Lung (tissue), 12 donors: ENCODE results near the gene GLCCI1. TPM values are rescaled to one million over a fixed set of nuclear protein-coding genes. Genes with fewer than 3 reads are reported as not detected.
A peak's percentile ranks its signal among the peaks of the same experiment; 100 is the strongest.

Source experiments
- ATAC-seq: fragments of 200-7000 bp; cut with Tn5 transposase; one replicate; pipeline ENCODE4 v1.9.1; 2020; ENCODE audit warnings: moderate number of reproducible peaks; ENCODE audit not compliant: insufficient read depth, low FRiP score
- DNase-seq, 3 donors: peaks; one replicate each; pipeline ENCODE4 v3.0.0-alpha.2; 2013 to 2017
- H3K27ac ChIP-seq, 2 donors: one replicate each; pipeline ENCODE4 v1.5.1; 2013; ENCODE audit warnings: mild to moderate bottlenecking in 2 of 2, moderate library complexity in 2 of 2, control low read depth in 1 of 2, inconsistent platforms in 1 of 2, low read depth in 1 of 2, low read length in 1 of 2
- H3K27me3 ChIP-seq, 3 donors: one replicate each; pipeline ENCODE4 v1.5.1; 2013; ENCODE audit warnings: low read length in 2 of 3; ENCODE audit not compliant: control insufficient read depth in 3 of 3, insufficient read depth in 3 of 3
- H3K36me3 ChIP-seq, 4 donors: one replicate each; pipeline ENCODE4 v1.5.1; 2013; ENCODE audit warnings: low read length in 4 of 4, mild to moderate bottlenecking in 1 of 4, moderate library complexity in 1 of 4; ENCODE audit not compliant: control insufficient read depth in 4 of 4, insufficient read depth in 4 of 4
- H3K4me1 ChIP-seq, 5 donors: one replicate each; pipeline ENCODE4 v1.5.1; 2013; ENCODE audit warnings: low read length in 5 of 5, mild to moderate bottlenecking in 2 of 5, moderate library complexity in 1 of 5; ENCODE audit not compliant: control insufficient read depth in 5 of 5, insufficient read depth in 5 of 5
- H3K4me3 ChIP-seq: one replicate; pipeline ENCODE4 v1.5.1; 2013; ENCODE audit warnings: mild to moderate bottlenecking, control low read depth, moderate library complexity
- H3K9ac ChIP-seq, 2 donors: one replicate each; pipeline ENCODE4 v1.5.1; 2013; ENCODE audit warnings: low read length in 2 of 2, control low read depth in 1 of 2; ENCODE audit not compliant: insufficient read depth in 1 of 2
- H3K9me3 ChIP-seq, 4 donors: one replicate each; pipeline ENCODE4 v1.5.1; 2013; ENCODE audit warnings: low read length in 3 of 4, mild to moderate bottlenecking in 1 of 4, moderate library complexity in 1 of 4; ENCODE audit not compliant: control insufficient read depth in 4 of 4, insufficient read depth in 3 of 4
- CTCF ChIP-seq: IDR thresholded peaks from 2 replicates; pipeline ENCODE4 v1.5.1; 2012; ENCODE audit warnings: mild to moderate bottlenecking; ENCODE audit errors: control extremely low read depth, extremely low read depth
- WGBS, 2 donors: extraction: QIAGEN DNeasy Blood & Tissue Kit; methylation state at CpG; one replicate each; pipeline ENCODE4 v1.1.7; 2013; 5-methylcytosine and 5-hydroxymethylcytosine counted together
- polyA plus RNA-seq, 2 donors: library from polyadenylated mRNA; stranded (reverse); fragments of 200-250 nt; gene quantifications; one replicate each; pipeline ENCODE4 v1.2.1, GENCODE V29; 2013
- total RNA-seq, 2 donors: library from RNA; depleted of rRNA in 1 of 2; stranded (reverse); fragments of >200 nt in 1 of 2; gene quantifications; one replicate each; pipeline ENCODE4 v1.2.1, GENCODE V29; 2014 to 2021
- donor health status: control.
- donor health status: control.
- donor health status: Bipolar disorder and iron deficiency.
- donor health status: healthy.
- donor health status: DM: yes; HTN: yes; CAD: no.

The GLCCI1 gene
- total and polyA plus RNA-seq, 4 donors, result 2.5 to 60.2 (median 21.0) TPM

GRCh38 chr7:7944619-7945282 lies 23.8 kb upstream of the GLCCI1 start:
- peaks cover 0 to 5% (median 0%) of the 10 kb centered on the region in 4 donors for H3K9me3 ChIP-seq
- no peak overlapping the region for H3K9ac ChIP-seq
- no peak overlapping the region for H3K4me3 ChIP-seq
- no peak for ATAC-seq
- 44 to 57% methylated on average over 7 of the region's 7 CpGs for WGBS, 2 donors
- H3K4me1 ChIP-seq, result peaks cover 0 to 8% (median 3%) of the 10 kb centered on the region in 5 donors
- peak in 2 of 3 donors; percentile 12 to 29 for DNase-seq
- TF ChIP-seq CTCF, result no peak
- no peaks in the 10 kb centered on the region for H3K36me3 ChIP-seq
- H3K27me3 ChIP-seq, result no peaks in the 10 kb centered on the region
- H3K27ac ChIP-seq, result peak overlapping the region in 1 of 2 donors; percentile 45

GRCh38 chr7:7946486-7946885 lies 22.1 kb upstream of the GLCCI1 start:
- H3K9ac ChIP-seq, result no peak overlapping the region
- no peak overlapping the region for H3K4me3 ChIP-seq
- TF ChIP-seq CTCF, result no peak
- H3K27ac ChIP-seq, result no peak overlapping the region
- WGBS, 2 donors, result 95 to 96% methylated on average over 3 of the region's 3 CpGs
- no peak for ATAC-seq
- H3K9me3 ChIP-seq, result peaks cover 0 to 5% (median 0%) of the 10 kb centered on the region in 4 donors
- no peaks in the 10 kb centered on the region for H3K36me3 ChIP-seq
- peaks cover 0 to 8% (median 3%) of the 10 kb centered on the region in 5 donors for H3K4me1 ChIP-seq
- no peaks in the 10 kb centered on the region for H3K27me3 ChIP-seq
- no peak for DNase-seq

GRCh38 chr7:7948232-7948631 lies 20.4 kb upstream of the GLCCI1 start:
- Histone ChIP-seq H3K9ac (no peak overlapping the region), H3K4me1 (peaks cover 0 to 8% (median 3%) of the 10 kb centered on the region in 5 donors), H3K36me3 (no peaks in the 10 kb centered on the region), H3K27me3 (no peaks in the 10 kb centered on the region), H3K9me3 (peaks cover 0 to 5% (median 0%) of the 10 kb centered on the region in 4 donors), H3K27ac (no peak overlapping the region), H3K4me3 (no peak overlapping the region)
- ATAC-seq (no peak), DNase-seq (no peak)
- TF ChIP-seq CTCF, result no peak
- WGBS, 2 donors, result 70 to 96% methylated on average over 4 of the region's 4 CpGs

- H3K27me3 ChIP-seq, result no peaks in the 10 kb centered on the region
- H3K9me3 ChIP-seq, result no peaks in the 10 kb centered on the region
- H3K4me3 ChIP-seq, result no peak overlapping the region
- H3K4me1 ChIP-seq, result peaks cover 0 to 4% (median 0%) of the 10 kb centered on the region in 5 donors
- no peak for DNase-seq
- no peak for ATAC-seq
- no peak overlapping the region for H3K9ac ChIP-seq
- no peaks in the 10 kb centered on the region for H3K36me3 ChIP-seq
- H3K27ac ChIP-seq, result no peak overlapping the region
- TF ChIP-seq CTCF, result no peak
Measured at GRCh38 chr7:7953806-7954205, 14.8 kb upstream of the GLCCI1 start.
